Endothelial cell of umbilical vein (primary cell): ENCODE data around the gene LPP.

Experiments used
- FOS ChIP-seq: IDR thresholded peaks from 2 replicates; pipeline ENCODE4 v1.6.1; 2011; ENCODE audit warnings: mild to moderate bottlenecking, low read length, moderate library complexity, borderline replicate concordance; ENCODE audit not compliant: insufficient read depth
- GATA2 ChIP-seq: IDR thresholded peaks from 2 replicates; pipeline ENCODE4 v1.7.0; 2011; ENCODE audit warnings: low read depth, mild to moderate bottlenecking, moderate library complexity, mixed read lengths, low read length; ENCODE audit not compliant: insufficient read length, insufficient read depth
- JUN ChIP-seq: IDR thresholded peaks from 2 replicates; pipeline ENCODE4 v1.6.1; 2011; ENCODE audit warnings: borderline replicate concordance, low read depth; ENCODE audit not compliant: insufficient read length, insufficient read depth
- MYC ChIP-seq: IDR thresholded peaks from one replicate; pipeline ENCODE4 v1.6.1; 2011; ENCODE audit warnings: mild to moderate bottlenecking, low read depth, low read length
- POLR2A ChIP-seq: IDR thresholded peaks from 2 replicates; pipeline ENCODE4 v1.6.1; 2012; ENCODE audit warnings: low read depth, mild to moderate bottlenecking, control low read depth, low read length
- POLR2AphosphoS5 ChIP-seq: IDR thresholded peaks from 2 replicates; pipeline ENCODE4 v1.6.1; 2012; ENCODE audit warnings: low read depth, mild to moderate bottlenecking, control low read depth, low read length, moderate library complexity; ENCODE audit not compliant: insufficient read depth
- TF ChIP-seq, protein P1 (sequence below), 2 donors: IDR thresholded peaks; 1 replicate in 1 of 2; 2 replicates in 1 of 2; pipeline ENCODE4 v1.5.1; 2011; ENCODE audit warnings: low read length in 2 of 2, mild to moderate bottlenecking in 2 of 2, moderate library complexity in 2 of 2, control low read depth in 1 of 2, inconsistent platforms in 1 of 2, low read depth in 1 of 2; ENCODE audit not compliant: insufficient read depth in 1 of 2; ENCODE audit errors: extremely low read depth in 1 of 2
- TF ChIP-seq, protein P2 (sequence below): IDR thresholded peaks from 2 replicates; pipeline ENCODE4 v1.6.1; 2011; ENCODE audit not compliant: insufficient read depth, insufficient read length

DNA sequence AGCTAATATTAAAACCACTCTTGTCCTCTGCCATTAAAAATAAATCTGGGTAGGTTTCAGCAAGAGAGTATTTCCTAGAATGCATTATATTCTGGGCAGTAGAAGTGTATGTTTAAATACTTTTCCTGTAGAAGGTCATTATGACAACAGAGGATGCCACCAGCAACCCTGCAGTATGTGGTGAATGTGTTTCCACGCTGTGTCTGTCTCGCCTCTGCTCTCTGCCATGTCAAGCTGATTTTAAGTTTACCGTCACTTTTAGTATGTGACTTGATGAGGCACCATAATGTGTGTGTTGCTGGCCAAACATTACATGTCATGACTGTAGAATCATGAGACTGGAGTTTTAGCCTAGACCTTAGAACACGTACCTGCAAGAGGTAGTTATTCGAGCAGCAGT, 211.2 kb downstream of the LPP start:
- TF ChIP-seq, protein P1, sequence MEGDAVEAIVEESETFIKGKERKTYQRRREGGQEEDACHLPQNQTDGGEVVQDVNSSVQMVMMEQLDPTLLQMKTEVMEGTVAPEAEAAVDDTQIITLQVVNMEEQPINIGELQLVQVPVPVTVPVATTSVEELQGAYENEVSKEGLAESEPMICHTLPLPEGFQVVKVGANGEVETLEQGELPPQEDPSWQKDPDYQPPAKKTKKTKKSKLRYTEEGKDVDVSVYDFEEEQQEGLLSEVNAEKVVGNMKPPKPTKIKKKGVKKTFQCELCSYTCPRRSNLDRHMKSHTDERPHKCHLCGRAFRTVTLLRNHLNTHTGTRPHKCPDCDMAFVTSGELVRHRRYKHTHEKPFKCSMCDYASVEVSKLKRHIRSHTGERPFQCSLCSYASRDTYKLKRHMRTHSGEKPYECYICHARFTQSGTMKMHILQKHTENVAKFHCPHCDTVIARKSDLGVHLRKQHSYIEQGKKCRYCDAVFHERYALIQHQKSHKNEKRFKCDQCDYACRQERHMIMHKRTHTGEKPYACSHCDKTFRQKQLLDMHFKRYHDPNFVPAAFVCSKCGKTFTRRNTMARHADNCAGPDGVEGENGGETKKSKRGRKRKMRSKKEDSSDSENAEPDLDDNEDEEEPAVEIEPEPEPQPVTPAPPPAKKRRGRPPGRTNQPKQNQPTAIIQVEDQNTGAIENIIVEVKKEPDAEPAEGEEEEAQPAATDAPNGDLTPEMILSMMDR (IDR thresholded peaks at IDR 0.05; ENCODE audit: extremely low read depth in 1 of 2, insufficient read depth in 1 of 2, low read depth in 1 of 2, low read length in 2 of 2), result no peak
- TF ChIP-seq POLR2A (no peak), JUN (no peak), MYC (no peak), POLR2AphosphoS5 (no peak), FOS (no peak), GATA2 (no peak)
- TF ChIP-seq, protein P2, sequence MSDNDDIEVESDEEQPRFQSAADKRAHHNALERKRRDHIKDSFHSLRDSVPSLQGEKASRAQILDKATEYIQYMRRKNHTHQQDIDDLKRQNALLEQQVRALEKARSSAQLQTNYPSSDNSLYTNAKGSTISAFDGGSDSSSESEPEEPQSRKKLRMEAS, result no peak
